Cardiac septum (tissue), 1 donor: ENCODE measurements around the gene ARFIP2. TPM values are rescaled to one million over a fixed set of nuclear protein-coding genes. Genes with fewer than 3 reads are reported as not detected.
"Not testable (repeated sequence)": the region's sequence is repeated elsewhere in the genome, so short reads cannot be mapped to it uniquely, and the experiment has no call there.

ENCODE experiments used
- DNase-seq: peaks from one replicate; pipeline ENCODE4 v3.0.0-alpha.2; 2020; ENCODE audit warnings: low spot score
- intact Hi-C: fragments of 100-400 bp; cut with DNase I; formaldehyde crosslinking; loops from one replicate; pipeline ENCODE4 v1.14.0; 2022
- long read RNA-seq: library from polyadenylated mRNA; unstranded; transcript quantifications from one replicate; pipeline ENCODE4 v2.0.0, GENCODE V29; 2021
- total RNA-seq: library from RNA; stranded (reverse); fragmentation: NEBNext Ultra II Directional; extraction: Animal tissue kit (Norgen Biotek cat#: 25700); gene quantifications from one replicate; pipeline ENCODE4 v1.2.1, GENCODE V29; 2021
- donor health status: DM: no; HTN: no; CAD: no.

ARFIP2 gene, protein sequence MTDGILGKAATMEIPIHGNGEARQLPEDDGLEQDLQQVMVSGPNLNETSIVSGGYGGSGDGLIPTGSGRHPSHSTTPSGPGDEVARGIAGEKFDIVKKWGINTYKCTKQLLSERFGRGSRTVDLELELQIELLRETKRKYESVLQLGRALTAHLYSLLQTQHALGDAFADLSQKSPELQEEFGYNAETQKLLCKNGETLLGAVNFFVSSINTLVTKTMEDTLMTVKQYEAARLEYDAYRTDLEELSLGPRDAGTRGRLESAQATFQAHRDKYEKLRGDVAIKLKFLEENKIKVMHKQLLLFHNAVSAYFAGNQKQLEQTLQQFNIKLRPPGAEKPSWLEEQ
- total RNA-seq = 20.1 TPM
- long read RNA-seq, transcript ARFIP2-201 (8 exons, 2,543 nt) = minor isoform, 5 of 23 reads
- long read RNA-seq, transcript ARFIP2-202 (8 exons, 1,868 nt) = major isoform, 6 of 23 reads
- long read RNA-seq, partial matches to known transcripts = 6 of 23 reads
- long read RNA-seq, other reads (novel, unspliced or antisense) = 5 of 23 reads

DNA sequence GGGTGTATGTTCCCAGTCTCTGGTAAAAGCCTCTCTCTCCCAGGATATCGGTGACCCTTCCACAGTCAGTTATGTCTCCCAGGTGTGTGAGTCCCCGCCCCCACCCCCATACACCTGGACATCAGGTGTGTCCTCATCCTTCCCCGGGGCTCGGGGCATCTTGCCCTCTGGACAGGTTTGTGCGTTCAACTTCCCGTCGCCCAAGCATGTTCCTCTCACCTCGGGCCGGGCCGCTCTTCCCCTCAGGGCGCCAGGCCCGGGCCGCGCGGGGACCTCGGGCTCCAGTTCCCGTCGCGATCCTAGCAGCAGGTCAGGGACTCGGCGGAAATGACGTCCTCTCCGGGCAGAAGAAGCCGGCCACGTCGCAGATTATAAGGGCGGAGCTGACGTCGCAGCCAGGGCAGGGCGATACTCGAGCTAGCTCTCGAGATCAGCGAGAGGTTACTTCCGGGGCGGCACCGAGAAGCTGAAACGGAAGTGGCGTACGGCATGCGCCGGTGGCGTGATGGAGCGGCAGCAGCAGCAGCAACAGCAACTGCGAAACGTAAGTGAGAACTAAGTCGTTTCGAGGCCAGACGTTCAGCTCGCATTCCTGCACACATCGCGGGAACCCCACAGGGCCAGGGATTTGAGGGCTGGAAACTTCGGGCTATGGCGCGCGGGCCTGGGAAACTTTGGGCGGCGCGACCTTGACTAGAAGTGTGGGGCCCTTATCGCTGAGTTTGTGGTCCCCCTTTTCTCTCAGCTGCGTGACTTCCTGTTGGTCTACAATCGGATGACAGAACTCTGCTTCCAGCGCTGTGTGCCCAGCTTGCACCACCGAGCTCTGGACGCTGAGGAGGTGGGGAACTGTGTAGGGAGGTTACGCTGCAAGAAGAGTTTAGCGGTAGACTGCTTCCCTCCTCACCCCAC, at the start of gene ARFIP2, which contains the start of gene TIMM10B:
Gene ARFIP2, minus strand, starts transcription at position 320 of the 912 bp plus-strand sequence. CDS start 910 bp downstream, outside the sequence.
Gene TIMM10B, plus strand, starts transcription at position 490 of the 912 bp plus-strand sequence. Its CDS starts 16 bp downstream, at position 506.
- intact Hi-C loops = loop anchor here (5.0 kb wide), 2 partner anchors 121 to 201 kb away; partner anchors contain the start of genes ILK, MRPL17 and RRP8
- DNase-seq = peak; percentile 100

DNA sequence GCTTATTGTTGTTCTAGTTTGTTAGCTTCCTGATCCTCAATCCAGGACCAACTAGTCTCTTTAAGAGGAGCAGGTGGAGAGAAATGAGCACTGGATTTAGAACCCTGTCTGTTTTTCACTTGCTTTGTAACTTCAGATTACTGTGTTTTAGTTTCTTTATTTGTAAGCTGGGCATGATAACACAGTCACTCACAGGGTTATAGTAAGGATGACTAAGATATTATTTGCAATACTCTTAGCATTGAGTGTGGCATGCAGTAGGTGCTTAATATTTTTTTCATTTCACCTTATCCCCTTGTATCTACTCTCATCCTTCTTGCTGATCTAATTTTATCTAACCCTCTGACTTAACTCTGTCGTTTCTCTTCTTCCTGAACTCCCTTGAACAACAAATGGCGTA, 49.7 kb upstream of the ARFIP2 start:
- intact Hi-C loops = loop anchor here (2.0 to 5.0 kb wide), 4 partner anchors 56 to 176 kb away; partner anchors contain the start of genes ILK, MRPL17 and RRP8
- DNase-seq = no peak

DNA sequence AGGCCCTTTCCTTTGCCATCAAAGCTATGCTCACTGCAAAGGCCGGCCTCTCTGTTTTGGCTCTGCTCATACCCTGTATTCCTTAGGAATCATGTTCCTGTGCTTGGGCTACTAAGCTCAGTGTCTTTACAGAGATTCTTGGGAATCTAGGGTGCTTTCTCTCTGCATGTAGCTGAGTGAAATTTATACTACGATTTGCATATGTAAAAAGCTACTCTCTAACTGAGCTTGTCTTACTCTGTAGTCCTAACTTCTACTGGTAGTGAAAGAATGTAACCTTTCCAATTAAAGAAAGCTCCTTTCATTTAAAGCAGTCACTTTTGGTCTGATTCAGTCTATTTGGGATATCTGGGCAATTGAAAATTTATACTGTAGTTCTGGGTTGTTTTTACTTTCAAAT, 48.1 kb upstream of the ARFIP2 start:
- DNase-seq = no peak
- intact Hi-C loops = no loop called here

DNA sequence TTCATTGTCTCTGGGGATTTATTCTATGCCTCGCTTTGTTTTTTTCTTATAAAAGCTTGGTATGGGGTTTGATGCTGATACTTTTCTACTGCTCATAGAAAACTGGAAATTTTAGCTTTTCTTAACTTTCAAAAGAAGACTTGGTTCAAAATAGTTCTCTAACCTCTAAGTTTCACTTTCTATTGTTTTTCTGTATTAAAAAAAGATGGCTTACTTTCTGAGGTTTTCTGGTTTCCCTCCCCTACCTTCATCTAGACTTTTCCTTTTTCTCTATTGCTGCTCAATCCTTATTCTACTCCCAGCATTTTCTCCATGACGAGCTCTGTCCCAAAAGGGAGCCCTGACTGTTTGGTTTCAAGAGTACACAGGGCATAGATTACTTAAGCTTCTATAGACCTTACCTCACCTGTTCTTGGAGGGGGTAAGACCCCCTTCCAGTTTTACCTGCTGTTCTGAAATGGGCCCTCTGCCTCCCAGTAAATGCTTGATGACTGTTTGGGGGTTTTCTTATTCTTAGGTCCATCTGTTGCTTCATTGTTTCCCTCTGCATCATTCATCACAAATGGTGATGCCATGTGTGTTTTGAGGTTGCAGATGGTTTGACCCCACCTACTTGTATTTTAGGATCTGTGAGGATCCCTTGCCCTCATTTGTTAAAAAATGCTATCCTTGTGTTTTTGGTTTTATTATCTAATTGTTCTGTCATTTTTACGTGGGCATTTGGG, 45.4 kb upstream of the ARFIP2 start:
- intact Hi-C loops = no loop called here
- DNase-seq = no peak

DNA sequence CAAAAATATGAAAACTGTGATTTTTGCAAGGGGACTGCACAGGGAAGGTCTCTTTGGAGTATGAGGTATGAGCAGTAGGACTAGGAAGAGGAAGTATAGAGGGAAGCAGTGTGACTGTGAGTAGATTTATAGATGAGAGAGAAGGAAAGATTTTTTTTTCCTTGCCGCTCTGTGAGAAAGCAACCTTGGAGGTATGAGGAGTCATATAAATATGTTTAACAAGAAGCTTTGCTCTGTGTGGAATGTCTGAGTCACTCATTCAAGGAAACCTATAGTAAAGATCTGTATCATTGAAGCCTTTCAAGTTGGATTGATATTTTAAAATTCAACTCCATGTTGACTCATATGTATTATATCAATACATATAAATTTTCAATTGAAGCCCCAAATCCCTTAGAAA, 42.1 kb upstream of the ARFIP2 start:
- no peak for DNase-seq
- intact Hi-C loops = no loop called here

DNA sequence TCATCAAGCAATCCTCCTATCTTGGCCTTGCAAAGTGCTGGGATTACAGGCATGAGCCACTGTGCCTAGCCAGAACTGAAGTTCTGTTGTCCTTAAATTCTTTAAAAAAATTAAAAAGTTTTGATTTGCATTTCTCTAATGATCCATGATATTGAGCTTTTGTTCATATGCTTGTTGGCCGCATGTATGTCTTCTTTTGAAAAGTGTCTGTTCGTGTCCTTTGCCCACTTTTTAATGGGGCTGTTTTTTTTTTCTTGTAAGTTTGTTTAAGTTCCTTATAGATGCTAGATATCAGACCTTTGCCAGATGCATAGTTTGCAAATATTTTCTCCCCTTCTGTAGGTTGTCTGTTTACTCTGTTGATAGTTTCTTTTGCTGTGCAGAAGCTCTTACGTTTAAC, 40.8 kb upstream of the ARFIP2 start:
- DNase-seq, intact Hi-C loops: not testable (repeated sequence)

DNA sequence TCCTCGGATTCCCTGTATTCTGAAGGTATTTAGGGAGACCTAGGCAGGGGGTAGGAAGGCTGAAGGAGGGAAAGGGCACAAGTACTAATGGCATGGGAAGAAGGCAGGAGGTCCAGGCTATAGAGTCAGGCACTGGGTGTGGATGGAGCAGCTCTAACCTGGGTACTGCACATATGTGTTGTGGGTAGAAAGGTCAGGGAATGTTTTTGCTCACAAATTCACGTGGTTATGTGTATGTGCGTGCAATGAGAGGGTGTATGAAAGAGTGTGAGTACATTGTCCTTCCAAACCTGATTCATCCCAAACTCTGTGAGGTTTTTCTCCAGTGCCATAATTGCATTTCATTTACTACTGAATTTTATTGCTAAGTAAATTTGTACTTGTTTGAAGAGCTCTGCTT, 39.1 kb upstream of the ARFIP2 start:
- DNase-seq = no peak
- intact Hi-C loops = no loop called here

DNA sequence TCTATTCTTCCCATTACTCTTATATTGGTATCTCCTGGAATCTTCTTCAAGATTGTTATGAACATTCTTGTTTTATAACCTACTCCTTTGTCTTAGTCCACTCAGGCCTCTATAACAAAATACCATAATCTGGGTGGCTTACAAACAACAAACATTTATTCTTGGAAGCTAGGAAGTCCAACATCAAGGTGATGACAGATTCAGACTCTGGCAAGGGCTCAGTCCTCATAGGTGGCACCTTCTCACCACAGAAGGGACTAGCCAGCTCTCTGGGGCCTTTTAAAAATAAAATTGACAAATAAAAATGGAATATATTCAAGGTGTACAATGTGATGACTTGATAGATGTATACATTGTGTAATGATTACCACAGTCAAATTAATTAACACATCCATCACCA, 35.7 kb upstream of the ARFIP2 start:
- intact Hi-C loops = no loop called here
- no peak for DNase-seq

DNA sequence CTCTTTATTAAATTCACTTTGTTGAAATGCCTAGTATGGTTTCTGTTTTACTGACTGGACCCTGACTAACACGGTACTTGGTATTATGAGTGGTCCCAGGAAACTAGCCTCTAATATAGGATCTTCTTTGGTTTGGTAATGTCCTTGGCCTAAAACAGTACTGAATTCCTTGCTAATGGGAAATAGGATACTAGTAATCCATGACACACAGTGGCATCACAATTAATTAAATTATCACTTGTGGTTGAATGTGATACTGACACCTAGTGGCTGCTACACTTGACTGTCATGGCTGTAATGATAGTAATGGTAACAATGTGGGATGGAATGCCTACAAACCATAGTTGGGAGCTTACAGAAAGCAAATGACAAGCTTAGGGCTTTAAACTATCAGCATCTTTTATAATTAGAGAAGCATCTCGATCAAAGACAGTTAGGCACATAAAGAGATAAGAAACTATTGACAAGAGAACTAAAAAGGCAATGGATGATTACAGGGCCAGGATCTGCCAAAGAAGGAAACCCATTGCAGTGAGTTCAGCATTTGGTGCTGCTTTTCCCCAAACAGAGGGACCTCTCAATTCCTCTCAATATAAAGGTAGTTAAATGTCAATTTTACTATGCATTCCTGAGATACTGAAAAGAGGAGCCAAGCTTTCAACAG, 24.6 kb upstream of the ARFIP2 start:
- no peak for DNase-seq
- intact Hi-C loops = no loop called here

DNA sequence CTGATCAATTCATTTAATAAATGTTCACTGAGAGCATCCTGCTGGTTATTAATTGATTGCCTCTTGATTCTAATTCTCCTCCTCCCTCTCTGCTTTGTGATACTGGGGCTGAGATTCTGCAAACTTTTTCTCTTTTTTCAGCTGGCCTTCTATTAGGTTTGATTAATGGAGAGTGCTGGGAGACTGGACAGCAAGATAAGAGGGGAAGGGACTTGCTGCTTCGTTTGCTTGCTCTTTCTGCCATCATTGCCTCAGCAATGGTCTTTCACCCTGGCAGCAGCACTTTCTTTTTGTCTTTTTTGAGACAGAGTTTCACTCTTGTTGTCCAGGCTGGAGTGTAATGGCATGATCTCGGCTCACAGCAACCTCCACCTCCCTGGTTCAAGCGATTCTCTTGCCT, 23.0 kb upstream of the ARFIP2 start:
- DNase-seq = no peak
- intact Hi-C loops = loop anchor here (5.0 kb wide), 1 partner anchor 117 kb away; no protein-coding TSS in a partner anchor

DNA sequence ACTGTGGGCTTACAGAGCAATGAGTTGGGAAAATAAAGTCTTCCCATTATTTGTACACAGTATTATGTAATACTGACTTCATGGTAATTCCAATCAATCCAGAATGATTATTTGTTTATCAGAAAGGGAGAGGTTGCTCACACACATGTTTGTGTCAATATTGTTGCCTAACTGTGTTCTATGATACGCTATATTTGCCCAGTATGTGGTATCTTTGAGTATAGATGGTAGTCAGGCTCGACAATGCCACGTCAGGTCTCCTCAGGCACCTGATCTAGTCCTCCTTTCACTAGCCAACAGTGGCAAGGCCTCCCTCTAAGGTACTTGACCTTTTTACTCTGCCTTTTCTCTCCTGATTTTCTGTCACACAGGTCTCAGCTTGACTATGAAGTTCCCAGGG, 21.3 kb upstream of the ARFIP2 start:
- intact Hi-C loops = loop anchor here (5.0 kb wide), 1 partner anchor 115 kb away; no protein-coding TSS in a partner anchor

DNA sequence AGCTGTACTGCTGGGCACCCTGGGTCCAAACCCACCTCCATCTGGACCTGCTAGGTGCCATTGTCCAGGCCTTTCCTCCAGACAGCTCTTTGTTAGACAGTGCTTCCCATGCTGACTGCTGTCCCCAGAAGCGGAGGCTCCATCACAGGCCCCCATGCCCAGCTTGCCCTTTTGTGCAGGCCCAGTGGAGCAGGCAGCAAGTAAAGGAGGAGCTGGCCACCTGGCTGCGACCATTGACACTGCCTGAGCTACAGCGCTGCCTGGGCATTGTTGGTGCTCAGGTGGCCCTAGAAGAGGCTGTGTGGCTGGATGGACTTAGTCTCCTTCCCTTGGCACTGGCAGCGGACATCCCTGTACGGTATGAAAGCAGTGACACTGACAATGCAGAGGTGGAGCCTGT, 17.4 kb upstream of the ARFIP2 start:
- DNase-seq = no peak
- intact Hi-C loops = no loop called here

More for the DNA sequence above, 21.3 kb upstream of the ARFIP2 start:
- no peak for DNase-seq

DNA sequence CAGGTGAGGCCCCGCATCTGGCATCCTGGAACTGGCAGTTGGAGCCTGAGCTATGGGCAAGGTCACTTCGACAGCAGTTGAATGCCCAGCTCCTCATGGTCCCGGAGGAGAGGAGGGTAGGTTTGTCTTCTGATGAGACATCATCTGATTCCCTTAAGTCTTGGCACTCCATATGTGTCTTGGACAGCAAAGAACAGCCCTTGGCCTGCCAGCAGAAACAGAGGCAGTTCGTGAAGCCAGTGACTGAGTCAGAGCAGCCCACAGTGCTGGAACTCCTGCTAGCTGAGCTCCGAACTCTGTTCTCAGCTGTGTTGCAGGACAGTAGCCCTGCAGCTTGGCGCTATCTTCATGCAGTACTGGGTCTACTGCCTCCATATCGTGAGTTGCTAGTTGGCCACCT, 17.0 kb upstream of the ARFIP2 start:
- intact Hi-C loops = no loop called here
- no peak for DNase-seq

DNA sequence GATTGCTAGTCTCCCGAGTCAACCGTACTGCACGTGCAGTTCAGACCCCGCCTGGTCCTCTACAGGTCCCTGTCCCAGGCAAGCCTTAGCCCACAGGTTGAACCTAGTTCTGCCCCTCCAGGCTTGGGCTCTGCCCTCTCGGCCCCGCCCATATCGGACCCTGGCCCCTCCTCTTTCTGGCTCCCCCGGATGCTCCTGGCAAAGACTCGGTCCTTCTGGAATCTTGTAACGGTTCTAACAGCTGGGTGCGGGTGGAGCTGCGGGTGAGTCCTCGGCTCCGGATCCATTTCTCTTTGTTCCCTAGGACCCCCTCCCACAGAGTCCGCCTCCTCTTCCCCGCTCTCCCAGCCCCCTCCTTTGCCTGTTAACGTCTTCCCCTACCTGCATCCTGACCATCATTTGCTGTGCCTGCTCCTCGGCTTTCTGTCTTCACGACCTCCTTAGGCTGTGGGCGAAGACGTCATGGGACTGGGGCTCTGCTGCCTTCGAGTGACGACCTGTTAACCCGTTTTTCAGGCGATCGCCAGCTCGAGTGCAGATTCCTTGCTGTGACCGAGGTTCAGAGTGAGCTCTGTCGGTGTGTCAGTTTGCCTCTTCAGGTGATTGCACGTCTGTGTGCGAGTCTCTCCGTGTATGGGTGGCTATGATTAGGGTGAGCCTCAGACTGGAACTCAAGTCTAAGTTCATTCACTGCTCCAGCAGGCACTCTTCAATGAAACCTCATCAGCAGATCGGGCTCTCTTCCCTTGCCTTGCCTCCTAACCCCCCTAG, 16.1 kb upstream of the ARFIP2 start, which contains the start of gene DNHD1:
Gene DNHD1, plus strand, starts transcription at position 212 of the 771 bp plus-strand sequence. CDS start 936 bp downstream, outside the sequence.
- no peak for DNase-seq

DNA sequence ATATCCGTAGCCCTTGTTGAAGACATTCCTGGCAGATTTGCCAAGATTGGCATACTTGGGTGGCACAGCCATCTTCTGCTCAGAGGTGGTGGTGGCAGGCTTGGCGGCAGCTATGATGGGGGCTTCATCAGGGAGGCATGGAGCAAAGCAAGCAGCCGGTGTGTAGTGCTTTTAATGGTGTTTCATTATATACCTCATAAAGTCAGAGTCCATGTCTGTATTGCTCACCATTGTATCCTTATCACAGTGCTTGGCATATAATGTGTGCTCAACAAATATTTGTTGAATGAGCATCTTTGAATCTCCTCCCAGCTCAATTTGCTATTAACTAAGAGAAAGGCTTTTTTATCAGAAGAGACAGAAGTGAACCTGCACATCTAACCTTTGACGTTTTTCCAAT, 8.2 kb upstream of the ARFIP2 start:
- DNase-seq = no peak
- intact Hi-C loops = no loop called here

More for the DNA sequence above, 16.1 kb upstream of the ARFIP2 start, which contains the start of gene DNHD1:
- intact Hi-C loops = no loop called here

DNA sequence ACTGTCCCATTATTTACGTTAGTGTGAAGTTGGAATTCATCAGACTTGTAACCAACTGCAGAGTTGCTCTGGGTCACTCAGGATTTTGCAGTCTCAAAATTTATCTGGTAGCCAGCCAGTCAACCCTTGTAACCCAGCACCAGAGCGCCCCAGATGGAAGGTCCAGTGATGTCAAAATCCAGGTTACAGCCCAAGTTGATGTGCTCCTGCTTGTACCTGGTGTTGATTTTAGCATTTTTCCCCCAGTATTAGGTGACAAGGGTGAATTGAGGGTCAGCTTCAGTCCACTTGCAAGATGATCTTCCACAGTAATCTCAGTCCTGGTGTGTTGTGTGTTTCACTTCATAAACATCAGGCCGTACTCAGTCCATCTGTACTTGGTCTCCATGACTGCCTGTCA, 7.7 kb upstream of the ARFIP2 start:
- no peak for DNase-seq
- intact Hi-C loops = no loop called here

DNA sequence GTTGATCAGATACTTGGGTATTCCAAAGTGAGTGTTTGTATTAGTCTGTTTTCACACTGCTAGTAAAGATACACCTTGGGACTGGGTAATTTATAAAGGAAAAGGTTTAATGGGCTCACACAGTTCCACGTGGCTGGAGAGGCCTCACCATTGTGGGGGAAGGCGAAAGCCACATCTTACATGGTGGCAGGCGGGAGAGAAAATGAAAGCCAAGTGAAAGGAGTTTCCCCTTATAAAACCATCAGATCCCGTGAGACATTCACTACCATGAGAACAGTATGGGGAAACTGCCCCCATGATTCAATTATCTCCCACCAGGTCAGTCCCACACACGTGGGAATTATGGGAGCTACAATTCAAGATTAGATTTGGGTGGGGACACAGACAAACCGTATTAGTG, 7.2 kb upstream of the ARFIP2 start:
- intact Hi-C loops = no loop called here
- DNase-seq = no peak

DNA sequence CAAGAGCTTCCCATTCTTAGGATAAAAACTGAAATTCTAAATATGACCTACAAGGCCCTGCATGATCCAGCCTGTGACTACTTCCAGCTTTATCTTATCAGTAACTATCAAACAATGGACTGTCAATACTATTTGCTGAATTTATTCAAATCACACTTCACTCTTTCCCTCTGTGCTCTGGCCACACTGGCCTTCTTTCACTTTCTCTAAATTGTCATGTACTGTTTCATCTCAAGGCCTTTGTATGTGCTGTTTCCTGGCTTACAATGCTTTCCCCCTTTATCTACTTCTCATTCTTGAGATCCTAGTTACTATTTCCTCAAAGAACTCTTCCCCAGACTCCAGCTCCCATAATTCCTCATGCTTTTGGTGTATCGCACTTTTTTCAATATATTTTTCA, 5.8 kb upstream of the ARFIP2 start:
- intact Hi-C loops = no loop called here
- no peak for DNase-seq
